Uterus (tissue), 2 donors: ENCODE measurements around the gene AMOTL1.

Experiments used
- CTCF ChIP-seq, 4 experiments: fragments of 200-600 bp in 2 of 4; fragments of 450-650 bp in 2 of 4; sonication (generic) in 2 of 4; IDR thresholded peaks; one replicate each; pipeline ENCODE4 v1.5.1; 2016 to 2019; ENCODE audit warnings: antibody characterized with exemption in 4 of 4, mild to moderate bottlenecking in 2 of 4, moderate library complexity in 1 of 4
- POLR2A ChIP-seq, 2 donors: fragments of 450-650 bp; IDR thresholded peaks; one replicate each; pipeline ENCODE4 v1.6.1; 2016; ENCODE audit warnings: antibody characterized with exemption in 2 of 2, mild to moderate bottlenecking in 1 of 2, moderate library complexity in 1 of 2

GRCh38 chr11:94835594-94835927, 67.4 kb downstream of the AMOTL1 start:
- TF ChIP-seq CTCF (IDR thresholded peaks at IDR 0.05) (no peak), POLR2A (IDR thresholded peaks at IDR 0.05) (no peak)
